Limb (tissue), 2 donors: ENCODE results near the gene MSI1.

ENCODE experiments used
- DNase-seq, 2 donors: peaks; one replicate each; pipeline ENCODE4 v3.0.0-alpha.2; 2016; ENCODE audit errors: extremely low spot score in 2 of 2

MSI1 gene

DNA sequence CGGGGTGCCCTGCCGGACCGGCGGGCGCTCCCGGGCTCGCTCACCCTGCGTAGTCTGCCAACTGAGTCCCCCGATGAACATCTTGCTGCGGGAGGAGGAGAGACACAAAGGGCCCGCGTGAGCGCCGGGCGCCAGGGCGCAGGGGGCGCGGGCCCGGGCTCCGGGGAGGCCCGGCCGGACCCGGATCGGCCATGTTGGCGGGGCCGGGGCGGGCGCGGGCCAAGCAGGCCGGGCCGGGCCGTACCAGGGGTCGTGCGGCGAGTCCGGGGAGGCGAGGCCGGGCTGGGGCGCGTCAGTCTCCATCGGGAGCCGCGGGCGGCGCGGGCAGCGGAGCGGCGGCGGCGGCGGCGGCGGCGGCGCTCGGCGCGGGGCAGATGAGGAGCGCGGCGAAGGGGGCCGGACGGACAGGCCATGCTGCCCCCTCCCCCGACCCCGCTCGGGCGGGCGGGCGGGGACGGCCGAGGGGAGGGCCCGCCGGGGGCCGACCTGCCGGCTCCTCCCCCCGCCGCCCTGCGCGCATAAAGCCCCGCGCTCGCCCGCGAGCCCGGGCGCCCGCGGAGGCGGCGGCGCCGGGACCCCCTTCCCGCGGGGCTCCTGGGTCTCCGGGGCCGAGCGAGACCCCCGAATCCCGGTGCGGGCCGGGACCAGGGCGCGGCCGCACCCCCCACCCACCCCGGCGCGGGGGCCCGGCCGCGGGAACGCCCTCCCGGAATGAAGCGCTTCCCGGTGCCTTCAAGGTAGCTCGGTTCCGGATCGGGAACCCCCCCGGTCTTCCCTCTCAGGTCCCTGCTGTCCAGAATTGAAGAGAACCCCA lies at the start of gene MSI1:
Gene MSI1 (minus strand): TSS at position 376 of the 814 bp plus-strand sequence. CDS start 73 bp downstream, at position 303.
- peak in 1 of 2 donors; percentile 71 for DNase-seq

DNA sequence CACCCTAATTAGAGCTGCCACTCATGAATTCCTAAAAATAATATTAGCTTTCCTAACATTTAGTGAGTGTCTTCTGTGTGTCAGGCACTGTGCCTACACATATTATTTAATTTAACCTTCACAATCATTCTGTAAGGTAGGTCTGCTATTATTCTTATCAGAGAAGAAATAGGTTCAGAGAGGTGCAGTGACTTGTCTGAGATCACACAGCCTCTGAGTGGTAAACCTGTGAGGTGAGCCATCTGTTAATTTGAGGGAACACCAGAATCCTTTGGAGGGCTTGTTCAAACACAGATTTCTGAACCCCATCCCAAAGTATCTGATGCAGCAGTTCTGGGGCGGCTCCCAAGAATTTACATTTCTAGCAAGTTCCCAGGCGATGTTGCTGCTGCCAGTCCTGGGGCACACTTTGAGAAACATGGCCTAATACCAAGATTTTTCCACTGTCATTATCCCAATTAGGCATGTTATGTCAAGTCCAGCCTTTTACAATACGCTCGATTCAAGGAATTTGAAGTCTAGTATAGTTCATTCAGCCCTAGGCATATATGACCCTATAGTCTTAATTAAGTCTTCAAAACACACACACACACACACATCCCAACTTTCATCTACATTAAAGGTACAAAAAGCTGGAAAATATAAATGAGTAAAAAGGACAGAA lies 49.1 kb upstream of the MSI1 start:
- DNase-seq, result no peak

DNA sequence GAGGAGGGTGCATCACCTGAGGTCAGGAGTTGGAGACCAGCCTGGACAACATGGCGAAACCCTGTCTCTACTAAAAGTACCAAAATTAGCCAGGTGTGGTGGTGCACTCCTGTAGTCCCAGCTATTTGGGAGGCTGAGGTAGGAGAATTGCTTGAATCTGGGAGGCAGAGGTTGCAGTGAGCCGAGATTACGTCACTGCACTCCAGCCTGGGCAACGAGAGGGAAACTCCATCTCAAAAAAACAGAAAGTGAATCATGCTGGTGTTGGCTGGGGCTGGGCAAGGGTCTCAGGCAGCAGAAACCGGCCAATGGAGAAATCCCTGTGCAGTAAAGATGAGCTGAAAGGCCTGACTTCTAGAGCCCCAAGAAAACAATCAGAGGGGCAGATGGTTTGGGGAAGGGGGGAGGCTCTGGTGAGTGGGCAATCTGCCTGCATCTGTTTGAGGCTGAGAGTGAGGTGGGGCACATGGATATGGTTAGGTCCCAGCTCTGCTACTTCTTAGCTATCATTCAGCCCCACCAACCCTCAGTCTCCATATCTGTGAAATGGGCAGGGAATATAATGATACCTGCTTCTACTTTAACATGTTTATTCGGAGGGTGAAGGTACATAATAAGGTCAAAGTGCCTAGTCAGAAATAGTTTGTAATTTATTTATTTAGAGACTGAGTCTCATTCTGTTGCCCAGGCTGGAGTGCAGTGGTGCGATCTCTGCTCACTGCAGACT lies 47.7 kb upstream of the MSI1 start:
- DNase-seq, result no peak

DNA sequence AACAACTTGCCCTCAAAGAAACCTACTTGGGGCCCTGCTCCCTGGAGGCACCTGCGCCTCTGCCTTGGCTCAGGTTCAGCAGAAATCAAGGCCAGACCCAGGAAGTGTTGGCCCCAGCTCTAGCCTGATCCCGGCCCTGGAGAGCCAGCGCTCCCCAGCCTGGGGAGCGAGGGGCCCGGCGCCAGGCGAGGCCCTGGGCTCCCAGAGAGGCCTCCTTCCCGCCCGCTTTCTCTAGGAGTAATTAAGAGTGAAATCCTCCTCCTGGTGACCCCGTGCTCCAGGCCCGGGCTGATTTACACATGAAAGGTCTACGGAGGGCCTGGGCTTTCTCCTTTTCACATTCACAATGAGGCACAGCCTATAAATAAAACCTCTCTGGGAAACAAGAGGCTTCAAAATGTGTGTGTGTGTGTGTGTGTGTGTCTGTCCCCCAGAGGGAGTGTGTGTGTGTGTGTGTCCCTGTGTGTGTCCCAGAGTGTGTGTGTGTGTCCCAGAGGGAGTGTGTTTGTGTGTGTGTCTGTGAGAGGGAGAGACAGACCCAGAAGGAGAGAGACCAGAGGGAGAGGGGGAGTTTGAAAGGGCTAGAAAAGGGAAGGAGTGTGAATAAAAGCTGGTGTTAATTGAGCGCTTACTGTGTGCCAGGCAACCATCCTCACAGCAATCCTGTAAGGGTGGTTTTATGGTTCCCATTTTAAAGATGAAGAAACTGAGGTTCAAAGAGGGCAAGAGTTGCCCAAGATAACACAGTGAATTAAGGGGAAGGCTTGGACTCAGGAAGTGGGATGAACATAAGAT lies 45.1 kb upstream of the MSI1 start:
- no peak for DNase-seq

DNA sequence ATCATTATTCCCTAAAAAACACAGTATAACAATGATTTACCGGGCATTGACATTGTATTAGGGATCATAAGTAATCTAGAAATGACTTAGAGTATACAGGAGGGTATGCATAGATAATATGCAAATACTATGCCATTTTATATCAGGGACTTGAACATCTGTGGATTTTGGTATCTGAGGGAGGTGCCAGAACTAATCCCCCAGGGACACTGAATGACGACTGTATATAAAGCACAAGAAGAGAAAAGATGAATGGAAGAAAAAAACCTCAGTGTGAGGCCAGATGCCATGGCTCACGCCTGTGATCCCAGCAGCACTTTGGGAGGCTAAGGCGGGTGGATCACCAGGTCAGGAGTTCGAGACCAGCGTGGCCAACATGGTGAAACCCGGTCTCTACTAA lies 43.5 kb upstream of the MSI1 start:
- no peak for DNase-seq

DNA sequence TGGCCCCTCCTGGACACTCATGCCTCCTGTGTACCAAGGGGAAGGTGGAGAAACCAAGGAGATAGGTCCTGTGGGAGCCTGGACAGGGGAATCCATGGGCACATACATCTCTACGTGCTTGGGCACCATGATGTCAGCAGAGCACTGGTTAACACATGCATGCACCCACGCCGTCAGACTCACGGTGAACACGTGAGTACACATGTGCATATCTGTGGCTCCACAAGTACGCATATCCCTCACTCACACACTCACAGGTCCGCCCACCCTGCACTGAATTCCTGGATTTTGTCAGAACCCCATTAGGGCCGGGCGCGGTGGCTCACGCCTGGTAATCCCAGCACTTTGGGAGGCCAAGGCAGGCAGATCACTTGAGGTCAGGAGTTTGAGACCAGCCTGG lies 39.8 kb upstream of the MSI1 start:
- no peak for DNase-seq

DNA sequence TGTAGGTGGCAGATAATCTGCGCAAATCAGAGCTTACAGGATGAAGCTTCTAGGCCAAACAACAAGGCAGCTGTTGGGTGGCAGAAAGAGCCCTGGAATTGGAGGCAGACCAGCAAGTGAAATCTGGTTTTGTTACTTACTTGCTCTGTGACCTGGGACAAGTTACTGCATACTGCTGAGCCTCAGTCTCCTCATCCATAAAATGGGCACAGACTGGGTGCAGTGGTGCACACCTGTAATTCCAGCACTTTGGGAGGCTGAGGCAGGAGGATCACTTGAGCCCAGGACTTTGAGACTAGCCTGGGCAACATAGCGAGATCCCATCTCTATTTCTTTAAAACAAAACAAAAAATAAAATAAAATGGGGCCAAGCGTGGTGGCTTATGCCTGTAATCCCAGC lies 37.6 kb upstream of the MSI1 start:
- no peak for DNase-seq

DNA sequence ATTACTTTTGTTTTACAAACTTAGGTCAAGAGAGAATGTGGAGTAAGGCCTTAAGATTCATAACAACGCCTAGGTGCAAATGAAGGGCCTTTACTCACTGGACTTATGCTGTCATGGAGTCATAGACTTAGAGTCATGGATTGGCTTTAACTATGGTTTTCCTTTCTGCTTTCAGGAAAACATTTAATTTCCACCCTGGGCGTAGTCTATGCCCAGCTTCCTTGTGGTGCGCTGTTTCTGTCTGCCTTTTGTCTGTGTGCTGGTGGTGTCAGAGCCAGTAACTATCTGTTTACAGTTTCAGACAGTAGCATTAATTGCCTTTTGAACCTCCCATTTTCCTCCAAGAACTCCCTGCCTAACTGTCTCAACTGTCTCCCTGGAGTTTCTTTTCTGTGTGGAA lies 37.1 kb upstream of the MSI1 start:
- no peak for DNase-seq

DNA sequence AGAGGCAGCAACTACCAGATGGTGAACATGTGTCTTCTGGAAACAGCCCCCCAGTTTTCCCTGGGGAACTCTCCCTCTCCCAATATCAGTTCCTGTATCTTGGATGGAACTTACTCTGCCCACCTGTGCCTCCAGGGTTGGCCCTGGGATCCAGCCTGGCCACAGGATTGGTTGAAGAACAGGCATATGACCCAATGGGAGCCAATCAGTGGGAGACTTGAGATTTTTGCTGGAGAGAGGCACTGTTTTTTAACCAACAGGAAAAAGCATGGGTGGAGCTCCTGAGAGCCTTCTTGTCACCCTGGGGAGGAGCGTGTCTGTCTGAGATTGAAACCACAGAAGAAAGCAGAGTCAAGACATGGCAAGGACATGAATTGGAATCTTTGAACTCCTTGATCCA lies 35.3 kb upstream of the MSI1 start:
- no peak for DNase-seq

DNA sequence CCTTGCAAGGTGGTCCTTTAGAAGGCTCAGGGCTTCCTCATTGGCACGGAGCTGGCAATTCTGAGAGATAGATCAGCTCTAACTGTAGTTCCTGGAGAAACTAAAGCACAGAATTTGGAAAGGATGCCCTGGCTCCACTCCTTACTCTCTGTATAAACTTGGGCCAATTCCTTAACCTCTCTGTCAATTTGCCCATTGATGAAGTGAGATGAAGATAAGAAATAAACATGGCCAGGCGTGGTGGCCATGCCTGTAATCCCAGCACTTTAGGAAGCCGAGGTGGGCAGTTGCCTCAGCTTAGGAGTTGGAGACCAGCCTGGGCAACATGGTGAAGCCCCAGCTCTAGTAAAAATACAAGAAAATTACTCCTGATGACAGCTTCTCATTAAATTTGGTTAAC lies 34.9 kb upstream of the MSI1 start:
- DNase-seq, result no peak

DNA sequence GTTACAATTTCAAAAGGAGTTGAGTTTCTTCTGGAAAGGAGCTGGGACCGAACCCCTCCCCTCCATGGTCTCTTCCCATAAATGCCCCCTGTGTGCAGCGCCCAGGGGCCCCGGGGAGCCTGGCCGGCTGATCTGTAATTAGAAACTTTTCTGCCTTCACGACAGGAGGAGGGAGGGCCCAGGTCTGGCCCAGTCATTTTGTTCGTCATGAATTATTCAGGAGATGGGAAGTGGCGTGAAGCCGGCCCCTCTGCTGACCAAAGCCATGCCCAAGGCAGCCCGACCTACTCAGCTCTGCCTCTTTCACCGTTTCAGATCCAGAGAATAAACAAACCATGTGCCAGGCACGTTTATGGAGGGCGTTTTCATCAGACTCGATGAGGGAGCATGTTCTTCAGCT lies 33.3 kb upstream of the MSI1 start:
- DNase-seq, result peak in 1 of 2 donors; percentile 34

DNA sequence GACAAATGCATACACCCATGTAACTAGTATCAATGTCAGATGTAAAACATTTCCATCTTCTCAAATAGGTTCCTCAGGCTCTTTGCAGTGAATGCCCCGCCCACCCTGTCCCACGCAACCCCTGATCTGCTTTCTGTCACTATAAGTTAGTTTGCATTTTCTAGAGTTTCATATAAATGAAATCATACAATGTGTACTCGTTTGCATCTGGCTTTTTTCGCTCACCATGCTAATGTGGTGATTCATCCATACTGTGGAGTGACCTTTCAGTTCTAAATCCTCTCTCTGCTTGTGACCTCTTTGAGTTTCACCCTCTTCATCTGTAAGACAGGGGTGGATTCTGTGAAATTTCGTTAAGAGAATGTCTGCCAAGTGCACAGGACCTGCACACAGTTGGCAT lies 30.6 kb upstream of the MSI1 start:
- DNase-seq, result no peak

DNA sequence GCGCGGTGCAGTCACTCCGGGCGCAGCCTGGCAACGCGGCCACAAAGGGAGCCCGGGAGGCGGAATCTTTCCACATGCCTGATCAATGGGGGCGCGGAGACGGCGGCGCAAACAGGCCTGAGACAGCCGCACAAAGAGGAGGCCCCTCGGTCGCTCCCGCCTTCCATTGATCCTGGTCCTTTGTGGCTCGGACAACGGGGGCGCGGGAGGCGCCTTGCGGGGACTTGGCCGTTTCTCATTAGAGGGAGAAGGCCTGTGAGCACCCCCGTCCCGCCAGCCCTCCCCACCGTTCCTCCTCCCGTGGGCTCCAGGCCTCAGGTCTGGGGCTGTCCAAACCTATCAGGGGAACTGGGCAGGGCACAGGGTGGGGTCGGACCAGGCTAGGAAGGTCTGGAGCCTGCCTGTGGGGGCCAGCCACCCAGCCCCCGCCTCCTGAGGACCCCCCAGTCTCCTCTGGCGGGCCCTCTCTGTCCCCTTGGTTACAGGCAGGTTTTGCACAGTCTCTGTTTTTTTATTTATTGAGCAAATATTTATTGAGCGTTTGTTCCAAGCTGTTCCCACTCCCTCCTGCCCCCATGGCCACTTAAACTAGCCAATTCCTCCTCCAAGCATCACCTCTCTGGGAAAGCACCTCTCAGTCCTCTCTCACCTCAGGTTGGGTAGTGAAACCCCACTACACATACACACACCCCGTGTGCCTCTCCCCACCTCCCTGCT lies 29.0 kb upstream of the MSI1 start:
- DNase-seq, result peak in 1 of 2 donors; percentile 70

DNA sequence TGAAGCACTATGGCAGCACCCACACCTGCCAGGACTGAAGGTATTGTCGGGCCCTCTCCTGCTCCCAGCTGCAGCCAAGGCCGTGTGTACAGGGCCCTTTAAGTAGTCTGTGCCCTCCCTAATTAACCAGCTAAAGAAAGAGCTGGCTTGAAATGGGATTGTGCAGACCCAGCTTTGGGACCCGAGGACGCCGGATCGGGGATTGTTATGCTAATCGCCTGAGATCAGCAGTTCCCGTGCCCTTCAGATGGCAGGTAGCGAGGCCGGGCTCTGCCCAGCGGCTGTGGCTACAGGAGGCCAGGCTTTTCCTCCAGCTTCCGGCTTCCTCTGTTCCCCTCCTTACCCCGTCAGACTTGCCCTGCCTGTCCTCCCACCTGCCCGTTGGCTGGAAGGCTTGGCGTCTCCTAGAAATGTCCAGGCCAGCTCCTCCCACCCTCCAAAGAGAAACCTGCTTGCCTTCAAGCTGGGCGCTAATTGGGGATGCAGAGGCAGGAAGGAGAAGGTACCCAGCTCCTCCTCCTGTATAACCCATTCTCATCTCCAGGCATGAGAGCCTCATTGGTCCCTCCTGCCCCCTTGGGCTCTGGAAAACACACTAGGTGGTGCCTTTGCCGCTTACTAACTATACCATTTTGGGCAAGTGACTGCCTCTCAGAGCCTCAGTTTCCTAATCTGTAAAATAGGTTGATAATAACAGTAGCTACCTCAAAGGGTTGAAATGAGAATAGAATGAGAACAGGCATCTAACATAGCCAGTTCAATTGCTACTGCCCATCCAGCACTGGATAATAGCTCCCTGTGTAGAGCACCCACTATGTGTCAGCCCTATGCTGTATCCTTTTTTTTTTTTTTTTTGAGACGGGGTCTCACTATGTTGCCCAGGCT lies 25.8 kb upstream of the MSI1 start:
- DNase-seq, result peak in 1 of 2 donors; percentile 36

DNA sequence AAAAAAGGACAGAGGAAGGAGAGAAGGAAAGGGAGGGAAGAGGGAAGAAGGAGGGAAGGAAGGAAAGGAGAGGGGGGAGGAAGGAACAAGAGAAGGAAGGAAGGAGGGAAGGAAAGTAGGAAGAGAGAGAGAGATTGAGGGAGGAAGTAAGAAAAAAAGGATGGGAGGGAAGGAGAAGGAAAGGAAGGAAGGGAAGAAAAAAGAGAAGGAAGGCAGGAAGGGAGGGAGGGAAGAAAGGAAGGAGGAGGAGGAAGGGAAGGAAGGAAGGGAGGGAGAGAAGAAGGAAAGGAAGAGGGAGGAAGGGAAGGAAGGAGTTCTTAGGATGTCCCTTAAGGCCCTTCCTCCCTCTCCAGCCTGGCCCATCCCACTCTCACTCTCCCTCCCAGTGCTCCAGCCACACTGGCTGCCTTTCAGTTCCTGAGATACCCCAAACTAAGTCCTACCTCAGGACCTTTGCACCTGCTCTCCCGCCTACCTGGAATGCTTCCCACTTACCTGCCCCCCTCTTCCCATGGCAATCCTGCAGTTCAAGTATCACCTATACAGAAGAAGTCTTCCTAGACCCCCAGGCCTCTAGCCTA lies 21.7 kb upstream of the MSI1 start:
- DNase-seq, result no peak

DNA sequence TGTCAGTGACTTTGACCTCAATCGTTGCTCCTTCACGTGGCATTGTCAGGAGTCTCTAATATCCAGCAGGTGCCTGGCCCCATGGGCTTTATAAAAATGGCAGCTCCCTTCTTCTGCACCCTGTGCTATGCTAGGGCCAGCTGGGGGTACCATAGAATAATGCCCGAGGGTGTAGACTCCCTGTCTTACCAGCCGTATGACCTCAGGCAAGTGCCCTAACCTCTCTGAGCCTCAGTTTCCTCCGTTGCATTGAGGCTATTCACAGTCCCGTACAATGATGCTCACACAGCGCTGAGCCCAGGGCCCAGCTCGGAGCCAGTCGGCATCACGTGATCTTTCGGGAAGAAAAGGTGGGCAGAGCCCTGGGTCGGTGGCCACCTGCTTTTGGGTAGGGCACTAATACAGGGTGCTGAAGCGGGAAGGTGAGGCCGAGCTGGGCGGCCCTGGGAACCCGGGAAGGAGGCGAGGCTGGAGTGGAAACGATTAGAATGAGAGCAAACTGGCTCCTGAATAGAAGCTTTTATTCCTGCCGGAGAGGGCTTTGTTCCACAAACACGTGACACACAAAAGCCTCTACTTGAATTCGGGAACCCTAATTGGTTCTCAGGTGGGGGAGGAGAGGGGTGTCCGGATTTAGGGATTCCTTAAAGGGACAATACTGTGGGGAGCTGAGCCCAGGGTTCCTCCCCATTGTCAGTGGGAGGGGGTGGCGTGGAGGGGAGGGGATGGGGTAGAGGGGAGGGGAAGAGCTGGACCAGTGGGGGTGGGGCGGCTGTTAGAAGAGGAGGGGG lies 19.9 kb upstream of the MSI1 start:
- DNase-seq, result peak in 1 of 2 donors; percentile 63

DNA sequence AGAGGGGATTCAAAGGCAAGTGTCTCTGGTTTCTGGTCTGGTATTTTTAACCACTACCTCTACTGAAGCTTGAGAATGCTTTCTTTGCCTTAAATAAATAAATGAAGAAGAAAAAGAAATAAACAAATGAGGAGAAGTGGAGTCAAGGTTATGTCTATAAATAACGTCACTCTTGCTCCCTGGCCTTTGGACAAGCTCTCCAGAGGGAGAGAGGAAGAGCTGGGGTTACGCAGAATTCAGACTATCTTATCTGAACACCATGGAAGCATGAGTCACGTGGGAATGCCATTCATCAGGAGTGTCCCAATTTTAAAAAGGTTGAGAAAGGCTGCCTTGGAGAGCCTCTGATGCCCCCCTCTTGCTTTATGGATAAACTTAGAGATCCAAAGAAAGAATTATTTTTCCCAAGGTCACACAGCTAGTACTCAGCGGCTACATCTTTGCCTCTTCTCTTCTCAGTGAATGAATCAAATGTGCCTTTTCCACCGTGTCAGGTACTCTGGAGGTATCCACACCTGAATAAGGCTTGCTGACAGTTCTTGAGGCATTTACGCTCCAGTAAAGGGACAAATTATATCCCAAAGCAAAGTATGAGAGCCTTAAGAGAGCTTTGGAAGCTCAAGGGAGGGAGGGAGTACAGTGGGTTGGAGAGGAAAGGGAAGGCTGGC lies 12.9 kb upstream of the MSI1 start:
- DNase-seq, result no peak

DNA sequence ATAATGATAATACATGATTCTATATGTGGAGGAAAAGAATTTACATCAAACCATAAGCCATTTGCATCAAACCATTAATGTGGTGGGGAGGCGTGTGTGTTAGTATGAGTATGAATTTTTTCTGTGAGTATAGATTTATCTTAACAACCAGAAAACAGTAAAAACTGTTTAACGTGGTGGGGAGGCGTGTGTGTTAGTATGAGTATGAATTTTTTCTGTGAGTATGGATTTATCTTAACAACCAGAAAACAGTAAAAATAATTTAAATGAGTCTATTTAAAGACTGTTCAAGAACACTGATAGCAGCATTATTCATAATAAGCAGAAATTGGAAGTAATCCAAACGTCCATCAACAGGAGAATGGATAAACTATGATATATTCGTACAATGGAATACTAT lies 9.1 kb upstream of the MSI1 start:
- no peak for DNase-seq
